Mesenchymal stem cell (in vitro differentiated cells and primary cell): Measurements from ENCODE around the gene ASIC4.

Source experiments
- DNase-seq: peaks from one replicate; pipeline ENCODE4 v3.0.0-alpha.2; 2013
- H2AFZ ChIP-seq: one replicate; pipeline ENCODE4 v1.6.1; 2013; ENCODE audit warnings: low read depth, mild to moderate bottlenecking, control low read depth, inconsistent platforms, low read length, moderate library complexity
- H2AK5ac ChIP-seq: 2 replicates; pipeline ENCODE4 v1.6.1; 2013; ENCODE audit warnings: low read length, moderate library complexity, mild to moderate bottlenecking, inconsistent platforms; ENCODE audit not compliant: severe bottlenecking
- H2BK120ac ChIP-seq: one replicate; pipeline ENCODE4 v1.6.1; 2013; ENCODE audit warnings: low read depth, mild to moderate bottlenecking, inconsistent platforms, low read length, moderate library complexity
- H2BK12ac ChIP-seq, 2 experiments: one replicate each; pipeline ENCODE4 v1.6.1; 2013; ENCODE audit warnings: inconsistent platforms in 2 of 2, low read length in 2 of 2, mild to moderate bottlenecking in 2 of 2, moderate library complexity in 2 of 2, control low read depth in 1 of 2
- H2BK15ac ChIP-seq: one replicate; pipeline ENCODE4 v1.6.1; 2013; ENCODE audit warnings: mild to moderate bottlenecking, low read depth, inconsistent platforms; ENCODE audit not compliant: poor library complexity, severe bottlenecking
- H2BK5ac ChIP-seq: 2 replicates; pipeline ENCODE4 v1.6.1; 2013; ENCODE audit warnings: low read depth, mild to moderate bottlenecking, low read length, control low read depth, inconsistent platforms; ENCODE audit not compliant: poor library complexity, severe bottlenecking
- H3K14ac ChIP-seq, 2 experiments: one replicate each; pipeline ENCODE4 v1.6.1; 2013; ENCODE audit warnings: inconsistent platforms in 2 of 2, low read length in 2 of 2, control low read depth in 1 of 2, mild to moderate bottlenecking in 1 of 2, moderate library complexity in 1 of 2
- H3K18ac ChIP-seq, 2 experiments: one replicate each; pipeline ENCODE4 v1.6.1; 2013; ENCODE audit warnings: inconsistent platforms in 2 of 2, low read length in 2 of 2, control low read depth in 1 of 2, low read depth in 1 of 2, mild to moderate bottlenecking in 1 of 2
- H3K23ac ChIP-seq, 2 experiments: one replicate each; pipeline ENCODE4 v1.6.1; 2013; ENCODE audit warnings: inconsistent platforms in 2 of 2, low read length in 2 of 2, mild to moderate bottlenecking in 2 of 2, moderate library complexity in 2 of 2, control low read depth in 1 of 2
- H3K27ac ChIP-seq: 2 replicates; pipeline ENCODE4 v1.5.1; 2013; ENCODE audit warnings: mild to moderate bottlenecking, moderate library complexity, low read length, control low read depth, inconsistent platforms; ENCODE audit not compliant: poor library complexity, severe bottlenecking
- H3K27me3 ChIP-seq, 2 experiments: 2 replicates each; pipeline versions ENCODE4 v1.6.1 to v1.7.0; 2013; ENCODE audit warnings: low read length in 2 of 2, mild to moderate bottlenecking in 2 of 2, moderate library complexity in 2 of 2, control low read depth in 1 of 2, inconsistent platforms in 1 of 2; ENCODE audit not compliant: control insufficient read depth in 1 of 2, insufficient read depth in 1 of 2
- H3K36me3 ChIP-seq, 2 experiments: 2 replicates each; pipeline versions ENCODE4 v1.6.1 to v1.7.0; 2013; ENCODE audit warnings: low read length in 2 of 2, control low read depth in 1 of 2, inconsistent platforms in 1 of 2, low read depth in 1 of 2, mild to moderate bottlenecking in 1 of 2; ENCODE audit not compliant: insufficient read depth in 2 of 2, control insufficient read depth in 1 of 2
- H3K4ac ChIP-seq, 2 experiments: one replicate each; pipeline ENCODE4 v1.6.1; 2013; ENCODE audit warnings: inconsistent platforms in 2 of 2, low read length in 2 of 2, mild to moderate bottlenecking in 2 of 2, moderate library complexity in 2 of 2, control low read depth in 1 of 2, low read depth in 1 of 2
- H3K4me1 ChIP-seq: 2 replicates; pipeline ENCODE4 v1.6.1; 2013; ENCODE audit warnings: low read depth, low read length, control low read depth; ENCODE audit not compliant: control insufficient read depth, insufficient read depth
- H3K4me2 ChIP-seq: 2 replicates; pipeline ENCODE4 v1.6.1; 2013; ENCODE audit warnings: low read length, mild to moderate bottlenecking, inconsistent platforms; ENCODE audit not compliant: poor library complexity, severe bottlenecking
- H3K4me3 ChIP-seq, 2 experiments: 2 replicates each; pipeline versions ENCODE4 v1.5.1 to v1.7.0; 2013; ENCODE audit warnings: low read length in 2 of 2, mild to moderate bottlenecking in 2 of 2, control low read depth in 1 of 2, low read depth in 1 of 2; ENCODE audit not compliant: insufficient read depth in 1 of 2
- H3K79me1 ChIP-seq: replicated peaks from 2 replicates; pipeline ENCODE4 v1.6.1; 2013; ENCODE audit warnings: mild to moderate bottlenecking, control low read depth, low read length, inconsistent platforms; ENCODE audit not compliant: poor library complexity, severe bottlenecking
- H3K9ac ChIP-seq: 2 replicates; pipeline ENCODE4 v1.7.0; 2013; ENCODE audit warnings: mild to moderate bottlenecking, low read length, moderate library complexity
- H3K9me3 ChIP-seq: 2 replicates; pipeline ENCODE4 v1.7.0; 2013; ENCODE audit warnings: mild to moderate bottlenecking, low read length; ENCODE audit not compliant: control insufficient read depth
- H4K8ac ChIP-seq: one replicate; pipeline ENCODE4 v1.6.1; 2013; ENCODE audit warnings: inconsistent platforms, mild to moderate bottlenecking, low read length, moderate library complexity
- H4K91ac ChIP-seq: one replicate; pipeline ENCODE4 v1.6.1; 2013; ENCODE audit warnings: mild to moderate bottlenecking, low read length, inconsistent platforms
- WGBS: methylation state at CpG from one replicate; pipeline ENCODE4 v1.1.7; 2013; ENCODE audit warnings: mixed read lengths; 5-methylcytosine and 5-hydroxymethylcytosine counted together

ASIC4 gene

GRCh38 chr2:219509780-219510511, 4.3 kb upstream of the ASIC4 start:
- peaks cover 47 to 48% of the 10 kb centered on the region in 2 experiments for H3K27me3 ChIP-seq
- no peak overlapping the region for H2BK15ac ChIP-seq
- no peak overlapping the region for H3K27ac ChIP-seq
- peak overlapping the region; percentile 21 for H3K9ac ChIP-seq
- peak overlapping the region; percentile 90 for H3K4me2 ChIP-seq
- no peak overlapping the region for H2BK5ac ChIP-seq
- H4K91ac ChIP-seq, result peak overlapping the region; percentile 37
- H2AFZ ChIP-seq, result peak overlapping the region; percentile 18
- DNase-seq, result peak; percentile 74
- no peak overlapping the region for H2AK5ac ChIP-seq
- peak overlapping the region in 1 of 2 experiments; percentile 61 for H3K14ac ChIP-seq
- H3K36me3 ChIP-seq, result peaks cover 20 to 35% of the 10 kb centered on the region in 2 experiments
- peaks cover 38% of the 10 kb centered on the region for H3K4me1 ChIP-seq
- no peak overlapping the region for H3K4ac ChIP-seq
- no peak overlapping the region for H4K8ac ChIP-seq
- peak overlapping the region in 1 of 2 experiments; percentile 51 for H3K18ac ChIP-seq
- H3K4me3 ChIP-seq, result peak overlapping the region; percentile 41 to 75
- 3% methylated on average over 21 of the region's 26 CpGs for WGBS
- H3K9me3 ChIP-seq, result no peaks in the 10 kb centered on the region
- H3K79me1 ChIP-seq, result no peaks in the 10 kb centered on the region
- H2BK120ac ChIP-seq, result peak overlapping the region; percentile 19
- no peak overlapping the region for H3K23ac ChIP-seq
- H2BK12ac ChIP-seq, result peak overlapping the region in 1 of 2 experiments; percentile 38

- H2BK15ac ChIP-seq, result no peak overlapping the region
- H3K4me1 ChIP-seq, result peaks cover 38% of the 10 kb centered on the region
- H3K4ac ChIP-seq, result no peak overlapping the region
- no peak overlapping the region for H2BK5ac ChIP-seq
- no peak overlapping the region for H3K23ac ChIP-seq
- WGBS, result 54% methylated on average over 17 of the region's 22 CpGs
- DNase-seq, result no peak
- H3K36me3 ChIP-seq, result peaks cover 15 to 29% of the 10 kb centered on the region in 2 experiments
- H3K27me3 ChIP-seq, result peaks cover 53 to 55% of the 10 kb centered on the region in 2 experiments
- no peaks in the 10 kb centered on the region for H3K79me1 ChIP-seq
- peak overlapping the region; percentile 21 for H3K9ac ChIP-seq
- peak overlapping the region in 1 of 2 experiments; percentile 14 for H3K18ac ChIP-seq
- H3K4me3 ChIP-seq, result peak overlapping the region in 1 of 2 experiments; percentile 75
- H2AFZ ChIP-seq, result no peak overlapping the region
- H2BK12ac ChIP-seq, result peak overlapping the region in 1 of 2 experiments; percentile 12
- H3K4me2 ChIP-seq, result peak overlapping the region; percentile 90
- no peak overlapping the region for H4K91ac ChIP-seq
- no peak overlapping the region for H2AK5ac ChIP-seq
- H3K27ac ChIP-seq, result no peak overlapping the region
- H3K14ac ChIP-seq, result peak overlapping the region in 1 of 2 experiments; percentile 61
- no peaks in the 10 kb centered on the region for H3K9me3 ChIP-seq
- no peak overlapping the region for H4K8ac ChIP-seq
- H2BK120ac ChIP-seq, result no peak overlapping the region
Measured at GRCh38 chr2:219510512-219511135, 3.7 kb upstream of the ASIC4 start.

GRCh38 chr2:219511547-219512325, 2.5 kb upstream of the ASIC4 start:
- Histone ChIP-seq H3K18ac (no peak overlapping the region), H4K8ac (no peak overlapping the region), H2BK15ac (no peak overlapping the region), H3K9me3 (no peaks in the 10 kb centered on the region), H3K4me1 (peaks cover 33% of the 10 kb centered on the region), H2BK120ac (no peak overlapping the region), H3K79me1 (no peaks in the 10 kb centered on the region), H3K23ac (no peak overlapping the region), H3K9ac (no peak overlapping the region), H3K4me2 (no peak overlapping the region), H3K14ac (no peak overlapping the region), H2AFZ (no peak overlapping the region), H4K91ac (no peak overlapping the region), H2AK5ac (no peak overlapping the region), H3K4me3 (no peak overlapping the region), H3K27me3 (peaks cover 63 to 66% of the 10 kb centered on the region in 2 experiments), H3K36me3 (peaks cover 4 to 18% of the 10 kb centered on the region in 2 experiments), H3K27ac (no peak overlapping the region), H3K4ac (no peak overlapping the region), H2BK5ac (no peak overlapping the region), H2BK12ac (no peak overlapping the region)
- 74% methylated on average over 11 of the region's 15 CpGs for WGBS
- no peak for DNase-seq
